GM12878 (cell line): ENCODE results near the gene ABR. TPM values are rescaled to one million over a fixed set of nuclear protein-coding genes. Genes with fewer than 3 reads are reported as not detected.
"Not testable (repeated sequence)": the region's sequence is repeated elsewhere in the genome, so short reads cannot be mapped to it uniquely, and the experiment has no call there.

Experiments
- ATAC-seq: fragments of 200-7000 bp; cut with Tn5 transposase; 3 replicates; pipeline ENCODE4 v1.9.1; 2020; ENCODE audit warnings: mild to moderate bottlenecking, moderate library complexity
- BruUV-seq: library from RNA; stranded (reverse); fragments of 400-500 nt; replicated peaks from 2 replicates; lab custom pipeline; 2021; lab: Mats Ljungman, UMichigan
- CTCF ChIA-PET: fragments of 300-600 bp; sonication (Branson Sonifier 250); formaldehyde crosslinking; extraction: SDS; loops from one replicate; lab custom pipeline; 2021; ENCODE audit warnings: inconsistent platforms; lab: Yijun Ruan, JAX
- POLR2A ChIA-PET: fragments of 350-600 bp; formaldehyde crosslinking; extraction: SDS; loops from one replicate; lab custom pipeline; 2021; ENCODE audit warnings: inconsistent platforms; lab: Charles Lee
- RAD21 ChIA-PET: fragments of 300-600 bp; sonication (Branson Sonifier 250); formaldehyde crosslinking; loops from one replicate; lab custom pipeline; 2023; ENCODE audit warnings: antibody characterized with exemption; ENCODE audit not compliant: unreplicated experiment; lab: Charles Lee
- SMC1A ChIA-PET: fragments of 300-600 bp; sonication (Branson Sonifier 250); formaldehyde crosslinking; loops from one replicate; lab custom pipeline; 2023; ENCODE audit not compliant: unreplicated experiment, uncharacterized antibody; lab: Charles Lee
- DNase-seq: peaks from one replicate; pipeline ENCODE4 v3.0.0-alpha.2; 2011; ENCODE audit warnings: low read depth, low spot score
- FAIRE-seq: peaks from 3 replicates; lab custom pipeline; 2011; peaks lifted over from hg19 to GRCh38; lab: Jason Lieb, UNC
- H2AFZ ChIP-seq: 2 replicates; pipeline ENCODE4 v1.6.0; 2011; ENCODE audit warnings: low read depth, low read length, control low read depth; ENCODE audit not compliant: control insufficient read depth
- H3K27ac ChIP-seq: 2 replicates; pipeline ENCODE4 v1.5.1; 2011; ENCODE audit warnings: control low read depth; ENCODE audit not compliant: control insufficient read depth, insufficient read depth
- H3K27me3 ChIP-seq, 2 experiments: replicated peaks in 1 of 2; 2 replicates each; pipeline versions ENCODE4 v1.6.0 to v1.6.1; 2011; ENCODE audit warnings: low read length in 1 of 2; ENCODE audit not compliant: control insufficient read depth in 2 of 2, insufficient read depth in 2 of 2
- H3K36me3 ChIP-seq, 2 experiments: 2 replicates each; pipeline ENCODE4 v1.5.1; 2011; ENCODE audit warnings: low read length in 1 of 2; ENCODE audit not compliant: control insufficient read depth in 2 of 2, insufficient read depth in 2 of 2
- H3K4me1 ChIP-seq: 2 replicates; pipeline ENCODE4 v1.6.1; 2011; ENCODE audit warnings: mild to moderate bottlenecking, low read length, moderate library complexity, mixed read lengths; ENCODE audit not compliant: control insufficient read depth, insufficient read depth
- H3K4me2 ChIP-seq: 2 replicates; pipeline ENCODE4 v1.6.0; 2011; ENCODE audit warnings: control low read depth; ENCODE audit not compliant: control insufficient read depth, insufficient read depth
- H3K4me3 ChIP-seq: fragments of 200-600 bp; sonication (generic); 2 replicates; pipeline ENCODE4 v1.5.1; 2016
- H3K79me2 ChIP-seq: 2 replicates; pipeline ENCODE4 v1.6.0; 2011; ENCODE audit warnings: low read length; ENCODE audit not compliant: control insufficient read depth, insufficient read depth
- H3K9ac ChIP-seq: 2 replicates; pipeline ENCODE4 v1.8.0; 2011; ENCODE audit warnings: low read length, control low read depth, mixed read lengths; ENCODE audit not compliant: control insufficient read depth, insufficient read depth
- H3K9me3 ChIP-seq: replicated peaks from 3 replicates; pipeline ENCODE4 v1.5.1; 2011; ENCODE audit warnings: mild to moderate bottlenecking, low read length; ENCODE audit not compliant: control insufficient read depth, insufficient read depth
- H4K20me1 ChIP-seq: 2 replicates; pipeline ENCODE4 v1.6.0; 2011; ENCODE audit not compliant: control insufficient read depth, insufficient read depth
- BCLAF1 ChIP-seq: fragments of 450-650 bp; IDR thresholded peaks from 2 replicates; pipeline ENCODE4 v1.6.1; 2017; ENCODE audit warnings: antibody characterized with exemption, mild to moderate bottlenecking, moderate library complexity
- BMI1 ChIP-seq: fragments of 450-650 bp; IDR thresholded peaks from 2 replicates; pipeline ENCODE4 v1.6.1; 2016; ENCODE audit warnings: mild to moderate bottlenecking, moderate library complexity, borderline replicate concordance
- CBX3 ChIP-seq: fragments of 200-600 bp; sonication (generic); IDR thresholded peaks from 2 replicates; pipeline ENCODE4 v1.6.1; 2016; ENCODE audit warnings: low read depth, borderline replicate concordance
- CHD1 ChIP-seq: IDR thresholded peaks from 2 replicates; pipeline ENCODE4 v1.6.1; 2012; ENCODE audit warnings: low read depth, low read length, improper control_type of control experiment
- DPF2 ChIP-seq: fragments of 450-650 bp; IDR thresholded peaks from 2 replicates; pipeline ENCODE4 v1.6.1; 2017; ENCODE audit warnings: mild to moderate bottlenecking
- EZH2 ChIP-seq: IDR thresholded peaks from 2 replicates; pipeline ENCODE4 v1.6.1; 2012; ENCODE audit warnings: low read depth, mild to moderate bottlenecking, control low read depth, inconsistent platforms, low read length, borderline replicate concordance; ENCODE audit not compliant: control insufficient read depth
- GABPA ChIP-seq: IDR thresholded peaks from 2 replicates; pipeline ENCODE4 v1.6.1; 2014; ENCODE audit warnings: antibody characterized with exemption, low read depth, mild to moderate bottlenecking, inconsistent platforms
- NBN ChIP-seq: fragments of 450-650 bp; IDR thresholded peaks from 2 replicates; pipeline ENCODE4 v1.6.1; 2016
- TCF3 ChIP-seq: IDR thresholded peaks from 2 replicates; pipeline ENCODE4 v1.6.1; 2012; ENCODE audit warnings: low read depth, mild to moderate bottlenecking, low read length, borderline replicate concordance; ENCODE audit not compliant: insufficient read depth
- TCF7 ChIP-seq: IDR thresholded peaks from 2 replicates; pipeline ENCODE4 v1.6.1; 2014; ENCODE audit warnings: antibody characterized with exemption, borderline replicate concordance
- WRNIP1 ChIP-seq: IDR thresholded peaks from 2 replicates; pipeline ENCODE4 v1.6.1; 2011; ENCODE audit warnings: low read depth, low read length, improper control_type of control experiment, borderline replicate concordance
- ZBTB33 ChIP-seq: fragments of 450-650 bp; IDR thresholded peaks from 2 replicates; pipeline ENCODE4 v1.6.1; 2017; ENCODE audit warnings: mild to moderate bottlenecking
- ZNF217 ChIP-seq: fragments of 450-650 bp; IDR thresholded peaks from 2 replicates; pipeline ENCODE4 v1.6.1; 2017; ENCODE audit warnings: antibody characterized with exemption, mild to moderate bottlenecking
- WGBS: methylation state at CpG from one replicate; pipeline ENCODE4 v1.1.6; 2016; ENCODE audit warnings: low lambda C conversion rate; ENCODE audit not compliant: insufficient replicate concordance, insufficient coverage; ENCODE audit errors: missing lambda C conversion rate; 5-methylcytosine and 5-hydroxymethylcytosine counted together
- in situ Hi-C: fragments of 300-500 bp; cut with MboI; formaldehyde crosslinking; loops from 9 replicates; pipeline ENCODE4 v1.14.3; 2018; ENCODE audit warnings: mixed read lengths
- intact Hi-C: fragments of 100-400 bp; cut with micrococcal nuclease; formaldehyde crosslinking; loops from one replicate; pipeline ENCODE4 v1.14.2; 2022; ENCODE audit not compliant: unreplicated experiment
- polyA plus RNA-seq, 11 experiments: library from polyadenylated mRNA; depleted of rRNA in 4 of 11; unstranded in 6 of 11; stranded (reverse) in 5 of 11; fragments of >200 nt; fragmentation: Nextera tagmentation in 4 of 11; fragmentation: Illumina TruSeq in 1 of 11; extraction: Ambion mirVana in 4 of 11; extraction: Trizol in 1 of 11; gene quantifications; 1 replicate in 1 of 11; 2 replicates in 10 of 11; pipeline versions ENCODE4 v1.2.1 to v1.2.3, GENCODE V29; 2011 to 2016; ENCODE audit warnings: inconsistent platforms in 2 of 11, missing spikeins in 2 of 11, low read depth in 1 of 11
- total RNA-seq, 4 experiments: library from RNA; depleted of rRNA in 3 of 4; stranded (reverse); fragments of >200 nt in 3 of 4; fragmentation: Illumina TruSeq in 1 of 4; extraction: Trizol in 1 of 4; gene quantifications; 2 replicates each; pipeline versions ENCODE4 v1.2.1 to v1.2.3, GENCODE V29; 2013 to 2021

ABR gene
- total and polyA plus RNA-seq, 10 of the 15 experiments (the other 5 are each of a cell fraction or from before 2014, with no cell fraction given) = 1.4 to 112 (median 30.0) TPM

- H3K9me3 ChIP-seq, H4K20me1 ChIP-seq, BruUV-seq, in situ Hi-C loops, H3K4me1 ChIP-seq, CTCF ChIA-PET, H3K9ac ChIP-seq, intact Hi-C loops, DNase-seq, H3K79me2 ChIP-seq, SMC1A ChIA-PET, H3K4me2 ChIP-seq, H3K4me3 ChIP-seq, H3K27ac ChIP-seq, H3K27me3 ChIP-seq, RAD21 ChIA-PET, FAIRE-seq, H3K36me3 ChIP-seq, ATAC-seq, H2AFZ ChIP-seq: not testable (repeated sequence)
- WGBS = 98% methylated on average over 8 of the region's 8 CpGs
- POLR2A ChIA-PET = interaction anchor here (0.6 kb wide), 1 partner anchor 230 kb away, joined by 3 read pairs; no protein-coding TSS in a partner anchor
Measured at GRCh38 chr17:1152582-1152981, 27.2 kb downstream of the ABR start.

- RAD21 ChIA-PET = interaction anchor here (1.6 kb wide), 1 partner anchor 28 kb away, joined by 3 read pairs; no protein-coding TSS in a partner anchor
- Histone ChIP-seq H4K20me1 (no peaks in the 10 kb centered on the region), H3K9ac (no peak overlapping the region), H3K9me3 (no peaks in the 10 kb centered on the region; the same call in 2 of the 3 replicates), H3K27ac (no peak overlapping the region), H2AFZ (no peak overlapping the region), H3K27me3 (no peaks in the 10 kb centered on the region), H3K4me2 (no peak overlapping the region), H3K36me3 (peaks cover 2 to 3% of the 10 kb centered on the region in 2 experiments; a peak in 3 of 4 replicates), H3K79me2 (peaks cover 2% of the 10 kb centered on the region; the same call in 1 of the 2 replicates), H3K4me3 (no peak overlapping the region), H3K4me1 (no peaks in the 10 kb centered on the region)
- no TSS peak for BruUV-seq
- WGBS = 65% methylated on average over 12 of the region's 12 CpGs
- no peak for DNase-seq
- POLR2A ChIA-PET = no interaction called here
- FAIRE-seq = no peak
- in situ Hi-C loops (no loop called here), intact Hi-C loops (no loop called here)
- CTCF ChIA-PET = no interaction called here
- no peak for ATAC-seq
- SMC1A ChIA-PET = no interaction called here
- no peak for TF ChIP-seq CHD1
- no peak for TF ChIP-seq ZNF217
- TF ChIP-seq TCF7 = no peak
- no peak for TF ChIP-seq CBX3
- no peak for TF ChIP-seq ZBTB33
- no peak for TF ChIP-seq WRNIP1
- no peak for TF ChIP-seq NBN
- TF ChIP-seq GABPA = no peak
- TF ChIP-seq DPF2 = no peak
- TF ChIP-seq EZH2 = no peak
- TF ChIP-seq BCLAF1 = no peak
- no peak for TF ChIP-seq BMI1
- TF ChIP-seq TCF3 = no peak
Measured at GRCh38 chr17:1150863-1151600, 28.7 kb downstream of the ABR start.
